Measurements from ENCODE around the gene GSAP. TPM values are rescaled to one million over a fixed set of nuclear protein-coding genes. Genes with fewer than 3 reads are reported as not detected.

GSAP gene
- total and polyA plus RNA-seq, 2 of the 4 experiments (the other 2 are of a cell fraction): 1.6 to 1.8 TPM

DNA sequence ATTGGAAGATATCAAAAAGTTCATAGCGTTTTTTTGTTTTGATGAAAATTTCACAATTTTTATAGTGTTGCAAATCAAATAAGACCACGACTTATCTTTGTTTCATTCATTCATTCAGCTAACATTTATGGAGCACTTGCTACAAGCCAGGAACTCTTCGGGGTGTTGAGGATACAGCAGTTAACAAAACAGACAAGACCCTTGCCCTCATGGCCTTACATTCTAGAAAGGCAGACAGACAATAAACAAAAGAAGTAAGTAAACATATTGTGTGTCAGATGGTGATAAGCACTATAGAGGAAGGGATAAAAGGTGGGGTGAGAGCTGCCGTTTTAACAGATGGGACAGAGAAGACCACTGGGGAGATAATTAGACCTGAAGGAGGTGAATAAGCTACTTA is 41.6 kb upstream of the GSAP start:
- H3K18ac ChIP-seq (ENCODE audit: low read depth, low read length): no peak overlapping the region
- H3K27ac ChIP-seq (ENCODE audit: insufficient read depth, low read length): no peak overlapping the region
- no peak overlapping the region for H3K23ac ChIP-seq (ENCODE audit: low read depth, low read length)
- in situ Hi-C loops (cut with MboI; ENCODE audit: low sequenced_read_pairs) (no loop called here), dilution Hi-C loops (cut with HindIII; ENCODE audit: low sequenced_read_pairs, unreplicated experiment) (no loop called here), intact Hi-C loops (cut with micrococcal nuclease) (no loop called here)
- no CpG with 5 or more reads among the region's 4 CpGs for WGBS, 2 experiments (ENCODE audit: extremely low coverage in 2 of 2, insufficient read length in 1 of 2)
- ChIA-PET POLR2A (ENCODE audit: unreplicated experiment) (no interaction called here), CTCF (no interaction called here)
- H2AK5ac ChIP-seq (ENCODE audit: low read depth, low read length): 0 out of 2 replicates have a peak overlapping the region, but pooled peaks have one; percentile 49
- no peak overlapping the region for H2AFZ ChIP-seq (replicated peaks; ENCODE audit: low read length, poor library complexity)
- no peak overlapping the region for H2BK5ac ChIP-seq (ENCODE audit: low read depth, low read length, poor library complexity, severe bottlenecking)
- H4K5ac ChIP-seq (ENCODE audit: low read depth, low read length): no peak overlapping the region
- no peak overlapping the region for H2BK15ac ChIP-seq (ENCODE audit: low read depth, low read length)
- H4K8ac ChIP-seq (ENCODE audit: low read depth in 2 of 2, low read length in 2 of 2): no peak overlapping the region
- H2BK20ac ChIP-seq (ENCODE audit: low read depth, low read length): no peak overlapping the region
- no peak overlapping the region for H3K4me3 ChIP-seq (ENCODE audit: insufficient read depth, low read depth, low read length)
- H3K36me3 ChIP-seq (ENCODE audit: control insufficient read depth, insufficient read depth, low read length): no peaks in the 10 kb centered on the region
- peaks cover 7% of the 10 kb centered on the region for H3K4me1 ChIP-seq (ENCODE audit: control insufficient read depth, insufficient read depth, low read length)
- TF ChIP-seq RCOR1 (IDR thresholded peaks at IDR 0.05; ENCODE audit: insufficient replicate concordance, low read length) (no peak), RAD21 (IDR thresholded peaks at IDR 0.05; ENCODE audit: low read length) (no peak), NFE2L2 (IDR thresholded peaks at IDR 0.05; ENCODE audit: low read depth, low read length) (no peak), POLR2A (IDR thresholded peaks at IDR 0.05; ENCODE audit: low read depth, low read length) (no peak), FOS (IDR thresholded peaks at IDR 0.05; ENCODE audit: low read depth, low read length) (no peak), MAFK (IDR thresholded peaks at IDR 0.05; ENCODE audit: low read depth, low read length) (no peak), CTCF (conservative IDR thresholded peaks at IDR 0.05; ENCODE audit: low read depth, low read length) (no peak)
- TF ChIP-seq, protein P1, sequence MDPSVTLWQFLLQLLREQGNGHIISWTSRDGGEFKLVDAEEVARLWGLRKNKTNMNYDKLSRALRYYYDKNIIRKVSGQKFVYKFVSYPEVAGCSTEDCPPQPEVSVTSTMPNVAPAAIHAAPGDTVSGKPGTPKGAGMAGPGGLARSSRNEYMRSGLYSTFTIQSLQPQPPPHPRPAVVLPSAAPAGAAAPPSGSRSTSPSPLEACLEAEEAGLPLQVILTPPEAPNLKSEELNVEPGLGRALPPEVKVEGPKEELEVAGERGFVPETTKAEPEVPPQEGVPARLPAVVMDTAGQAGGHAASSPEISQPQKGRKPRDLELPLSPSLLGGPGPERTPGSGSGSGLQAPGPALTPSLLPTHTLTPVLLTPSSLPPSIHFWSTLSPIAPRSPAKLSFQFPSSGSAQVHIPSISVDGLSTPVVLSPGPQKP (IDR thresholded peaks at IDR 0.05; ENCODE audit: borderline replicate concordance, low read depth, low read length): no peak
- no peak overlapping the region for H3K9ac ChIP-seq (ENCODE audit: low read depth, low read length)
- no peaks in the 10 kb centered on the region for H3K27me3 ChIP-seq (ENCODE audit: control insufficient read depth, insufficient read depth, low read length)
- no peak overlapping the region for H3K56ac ChIP-seq (ENCODE audit: extremely low read depth, insufficient read depth, low read length)
- DNase-seq (no peak), ATAC-seq (ENCODE audit: low read depth) (no peak)
- no peaks in the 10 kb centered on the region for H4K20me1 ChIP-seq (ENCODE audit: insufficient read depth, low read length)
- peaks cover 3% of the 10 kb centered on the region for H3K9me1 ChIP-seq (ENCODE audit: insufficient read depth, low read length)
- no peak overlapping the region for H3K4me2 ChIP-seq (ENCODE audit: low read depth, low read length)
- no peak overlapping the region for H2BK120ac ChIP-seq (ENCODE audit: low read depth, low read length)
- H4K91ac ChIP-seq (ENCODE audit: insufficient read depth, low read depth, low read length): no peak overlapping the region
- no peaks in the 10 kb centered on the region for H3K79me1 ChIP-seq (ENCODE audit: low read depth in 1 of 2, low read length in 2 of 2)
- no peak overlapping the region for H2AK9ac ChIP-seq (replicated peaks; ENCODE audit: low read depth, low read length, poor library complexity)
- no TSS peak for BruUV-seq (replicated peaks)
- no peak overlapping the region for H3K14ac ChIP-seq (replicated peaks; ENCODE audit: low read depth, low read length)
- no peak overlapping the region for H3K4ac ChIP-seq (ENCODE audit: low read depth, low read length)
- H3K9me3 ChIP-seq (ENCODE audit: control insufficient read depth, insufficient read depth, low read length): no peaks in the 10 kb centered on the region

Measured in IMR-90 (cell line).